Left cardiac atrium (tissue), 4 donors: ENCODE results near the gene RNF11. TPM values are rescaled to one million over a fixed set of nuclear protein-coding genes. Genes with fewer than 3 reads are reported as not detected.

Experiments
- ATAC-seq, 2 donors: fragments of 200-7000 bp; cut with Tn5 transposase; one replicate each; pipeline ENCODE4 v1.9.1; 2020; ENCODE audit warnings: mild to moderate bottlenecking in 2 of 2, moderate library complexity in 2 of 2
- DNase-seq: peaks from one replicate; pipeline ENCODE4 v3.0.0-alpha.2; 2020
- intact Hi-C, 2 donors: fragments of 100-400 bp; cut with DNase I; formaldehyde crosslinking; loops; one replicate each; pipeline versions ENCODE4 v1.14.1 to v1.15.1; 2022 to 2023
- total RNA-seq, 2 donors: library from RNA; stranded (reverse); fragmentation: NEBNext Ultra II Directional; extraction: Animal tissue kit (Norgen Biotek cat#: 25700); gene quantifications; one replicate each; pipeline ENCODE4 v1.2.1, GENCODE V29; 2021
- donor health status: DM: no; HTN: yes; CAD: no.
- donor health status: DM: no; HTN: yes; CAD: no; lungs with severe emphysema.
- donor health status: DM: yes; HTN: yes; CAD: no.
- donor health status: Dilated cardiomyopathy.

Gene RNF11
- total RNA-seq, 2 donors from 2014 or later, result 102 to 103 TPM

GRCh38 chr1:51303751-51304251 is 67.7 kb downstream of the RNF11 start:
- intact Hi-C loops, result no loop called here
- peak in 1 of 2 donors; percentile 15 for ATAC-seq
- no peak for DNase-seq

- intact Hi-C loops, result no loop called here
- DNase-seq (no peak), ATAC-seq (no peak)
These were observed 68.3 kb downstream of the RNF11 start for GRCh38 chr1:51304360-51304759.

GRCh38 chr1:51305371-51305823 is 69.3 kb downstream of the RNF11 start:
- no peak for ATAC-seq
- no peak for DNase-seq
- intact Hi-C loops, result no loop called here

- DNase-seq (peak; percentile 3), ATAC-seq (no peak)
- intact Hi-C loops, result no loop called here
These were observed 70.9 kb downstream of the RNF11 start for GRCh38 chr1:51306950-51307349.

- DNase-seq (no peak), ATAC-seq (no peak)
- intact Hi-C loops, result no loop called here
These were observed 72.6 kb downstream of the RNF11 start for GRCh38 chr1:51308636-51309035.

- intact Hi-C loops, result no loop called here
- DNase-seq (no peak), ATAC-seq (no peak)
These were observed 73.2 kb downstream of the RNF11 start for GRCh38 chr1:51309291-51309690.

GRCh38 chr1:51310871-51311613 is 75.0 kb downstream of the RNF11 start:
- intact Hi-C loops, result no loop called here

GRCh38 chr1:51311826-51312225 is 75.8 kb downstream of the RNF11 start:
- ATAC-seq, result no peak
- DNase-seq, result peak; percentile 10
- intact Hi-C loops, result no loop called here

More at GRCh38 chr1:51310871-51311613, 75.0 kb downstream of the RNF11 start:
- DNase-seq (peak; percentile 6), ATAC-seq (no peak)

GRCh38 chr1:51312718-51313117 is 76.6 kb downstream of the RNF11 start:
- ATAC-seq (no peak), DNase-seq (peak; percentile 9)
- intact Hi-C loops, result no loop called here

- intact Hi-C loops, result no loop called here
- ATAC-seq, result no peak
- peak; percentile 13 for DNase-seq
These were observed 77.3 kb downstream of the RNF11 start for GRCh38 chr1:51313268-51313852.

GRCh38 chr1:51313961-51314777 is 78.1 kb downstream of the RNF11 start:
- ATAC-seq, result peak in 1 of 2 donors; percentile 65
- no peak for DNase-seq

GRCh38 chr1:51314974-51315373 is 78.9 kb downstream of the RNF11 start:
- DNase-seq (no peak), ATAC-seq (no peak)
- intact Hi-C loops, result no loop called here

More at GRCh38 chr1:51313961-51314777, 78.1 kb downstream of the RNF11 start:
- intact Hi-C loops, result no loop called here

- intact Hi-C loops, result no loop called here
- DNase-seq (no peak), ATAC-seq (no peak)
These were observed 80.2 kb downstream of the RNF11 start for GRCh38 chr1:51316113-51316845.

GRCh38 chr1:51316846-51317120 is 80.7 kb downstream of the RNF11 start:
- ATAC-seq (no peak), DNase-seq (no peak)
- intact Hi-C loops, result no loop called here

- DNase-seq, result no peak
- no peak for ATAC-seq
- intact Hi-C loops, result no loop called here
These were observed 81.7 kb downstream of the RNF11 start for GRCh38 chr1:51317798-51318197.

- DNase-seq (no peak), ATAC-seq (no peak)
- intact Hi-C loops, result no loop called here
These were observed 85.2 kb downstream of the RNF11 start for GRCh38 chr1:51320967-51321923.

GRCh38 chr1:51321924-51322280 is 85.8 kb downstream of the RNF11 start:
- intact Hi-C loops, result no loop called here
- DNase-seq (no peak), ATAC-seq (no peak)

GRCh38 chr1:51322417-51323101 is 86.5 kb downstream of the RNF11 start:
- intact Hi-C loops, result no loop called here
- no peak for ATAC-seq

More at GRCh38 chr1:51322417-51323101, 86.5 kb downstream of the RNF11 start:
- DNase-seq, result no peak
